HG03558 (cell line): ENCODE measurements around the gene TFDP1.

ENCODE experiments used
- ATAC-seq: cut with Tn5 transposase; IDR thresholded peaks from one replicate; pipeline ENCODE4 v1.9.1; 2021; ENCODE audit warnings: moderate number of reproducible peaks; ENCODE audit not compliant: unreplicated experiment; ENCODE audit errors: extremely low read depth

The TFDP1 gene

GRCh38 chr13:113643593-113643992, 59.0 kb downstream of the TFDP1 start:
- no peak for ATAC-seq

GRCh38 chr13:113644800-113645199, 60.2 kb downstream of the TFDP1 start:
- ATAC-seq: no peak

GRCh38 chr13:113645329-113645728, 60.8 kb downstream of the TFDP1 start:
- no peak for ATAC-seq

GRCh38 chr13:113646376-113646775, 61.8 kb downstream of the TFDP1 start:
- no peak for ATAC-seq

GRCh38 chr13:113646921-113647340, 62.4 kb downstream of the TFDP1 start:
- no peak for ATAC-seq

- ATAC-seq: no peak
Measured at GRCh38 chr13:113647351-113648215, 63.0 kb downstream of the TFDP1 start.

- no peak for ATAC-seq
Measured at GRCh38 chr13:113648216-113648610, 63.7 kb downstream of the TFDP1 start.

- no peak for ATAC-seq
Measured at GRCh38 chr13:113649212-113649611, 64.7 kb downstream of the TFDP1 start.

GRCh38 chr13:113650275-113650674, 65.7 kb downstream of the TFDP1 start:
- ATAC-seq: no peak

- ATAC-seq: no peak
Measured at GRCh38 chr13:113650731-113651148, 66.2 kb downstream of the TFDP1 start.

GRCh38 chr13:113651511-113652403, 67.2 kb downstream of the TFDP1 start:
- no peak for ATAC-seq

- no peak for ATAC-seq
Measured at GRCh38 chr13:113652404-113653263, 68.1 kb downstream of the TFDP1 start.

GRCh38 chr13:113653264-113654174, 69.0 kb downstream of the TFDP1 start:
- ATAC-seq: no peak

GRCh38 chr13:113654175-113654560, 69.6 kb downstream of the TFDP1 start:
- no peak for ATAC-seq

GRCh38 chr13:113654591-113655345, 70.2 kb downstream of the TFDP1 start:
- no peak for ATAC-seq

- no peak for ATAC-seq
Measured at GRCh38 chr13:113655346-113656002, 70.9 kb downstream of the TFDP1 start.

GRCh38 chr13:113656003-113656588, 71.5 kb downstream of the TFDP1 start:
- ATAC-seq: no peak
